LNCaP clone FGC (cell line): Measurements from ENCODE around the gene SUN1.

Source experiments
- DNase-seq: peaks from one replicate; pipeline ENCODE4 v3.0.0-alpha.2; 2011; ENCODE audit warnings: low read depth
- H3K4me3 ChIP-seq: 2 replicates; pipeline ENCODE4 v1.5.1; 2011; ENCODE audit warnings: mild to moderate bottlenecking, low read depth, low read length, control low read depth
- TF ChIP-seq, protein P1 (sequence below): IDR thresholded peaks from 2 replicates; pipeline ENCODE4 v1.5.1; 2012; ENCODE audit warnings: mild to moderate bottlenecking; ENCODE audit not compliant: control insufficient read depth, insufficient read depth; ENCODE audit errors: extremely low read depth

Gene SUN1

GRCh38 chr7:891291-891690, 59.0 kb downstream of the SUN1 start:
- H3K4me3 ChIP-seq = no peak overlapping the region
- no peak for DNase-seq

DNA sequence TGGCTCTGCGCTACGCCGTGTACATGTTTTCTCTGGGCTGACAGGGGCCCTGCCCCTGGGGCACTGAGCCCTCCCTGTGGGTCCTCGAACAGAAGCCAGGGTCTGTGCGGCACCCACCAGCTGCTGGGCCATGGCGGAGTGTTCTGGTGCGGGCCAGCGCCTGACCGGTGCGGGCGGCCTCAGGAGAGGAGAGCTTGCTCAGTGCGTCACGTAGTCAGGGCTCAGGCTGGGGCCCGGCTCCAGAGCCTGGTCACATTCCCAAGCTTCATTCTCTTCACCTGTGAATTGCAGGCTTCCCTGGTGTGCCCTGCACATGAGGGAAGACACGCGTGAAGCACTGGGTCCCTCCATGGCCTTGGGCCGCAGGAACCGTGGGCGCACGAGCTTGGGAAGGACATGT, 59.5 kb downstream of the SUN1 start:
- TF ChIP-seq, protein P1, sequence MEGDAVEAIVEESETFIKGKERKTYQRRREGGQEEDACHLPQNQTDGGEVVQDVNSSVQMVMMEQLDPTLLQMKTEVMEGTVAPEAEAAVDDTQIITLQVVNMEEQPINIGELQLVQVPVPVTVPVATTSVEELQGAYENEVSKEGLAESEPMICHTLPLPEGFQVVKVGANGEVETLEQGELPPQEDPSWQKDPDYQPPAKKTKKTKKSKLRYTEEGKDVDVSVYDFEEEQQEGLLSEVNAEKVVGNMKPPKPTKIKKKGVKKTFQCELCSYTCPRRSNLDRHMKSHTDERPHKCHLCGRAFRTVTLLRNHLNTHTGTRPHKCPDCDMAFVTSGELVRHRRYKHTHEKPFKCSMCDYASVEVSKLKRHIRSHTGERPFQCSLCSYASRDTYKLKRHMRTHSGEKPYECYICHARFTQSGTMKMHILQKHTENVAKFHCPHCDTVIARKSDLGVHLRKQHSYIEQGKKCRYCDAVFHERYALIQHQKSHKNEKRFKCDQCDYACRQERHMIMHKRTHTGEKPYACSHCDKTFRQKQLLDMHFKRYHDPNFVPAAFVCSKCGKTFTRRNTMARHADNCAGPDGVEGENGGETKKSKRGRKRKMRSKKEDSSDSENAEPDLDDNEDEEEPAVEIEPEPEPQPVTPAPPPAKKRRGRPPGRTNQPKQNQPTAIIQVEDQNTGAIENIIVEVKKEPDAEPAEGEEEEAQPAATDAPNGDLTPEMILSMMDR = no peak
- no peak overlapping the region for H3K4me3 ChIP-seq
- DNase-seq = no peak

More at GRCh38 chr7:891291-891690, 59.0 kb downstream of the SUN1 start:
- TF ChIP-seq, protein P1 = no peak

DNA sequence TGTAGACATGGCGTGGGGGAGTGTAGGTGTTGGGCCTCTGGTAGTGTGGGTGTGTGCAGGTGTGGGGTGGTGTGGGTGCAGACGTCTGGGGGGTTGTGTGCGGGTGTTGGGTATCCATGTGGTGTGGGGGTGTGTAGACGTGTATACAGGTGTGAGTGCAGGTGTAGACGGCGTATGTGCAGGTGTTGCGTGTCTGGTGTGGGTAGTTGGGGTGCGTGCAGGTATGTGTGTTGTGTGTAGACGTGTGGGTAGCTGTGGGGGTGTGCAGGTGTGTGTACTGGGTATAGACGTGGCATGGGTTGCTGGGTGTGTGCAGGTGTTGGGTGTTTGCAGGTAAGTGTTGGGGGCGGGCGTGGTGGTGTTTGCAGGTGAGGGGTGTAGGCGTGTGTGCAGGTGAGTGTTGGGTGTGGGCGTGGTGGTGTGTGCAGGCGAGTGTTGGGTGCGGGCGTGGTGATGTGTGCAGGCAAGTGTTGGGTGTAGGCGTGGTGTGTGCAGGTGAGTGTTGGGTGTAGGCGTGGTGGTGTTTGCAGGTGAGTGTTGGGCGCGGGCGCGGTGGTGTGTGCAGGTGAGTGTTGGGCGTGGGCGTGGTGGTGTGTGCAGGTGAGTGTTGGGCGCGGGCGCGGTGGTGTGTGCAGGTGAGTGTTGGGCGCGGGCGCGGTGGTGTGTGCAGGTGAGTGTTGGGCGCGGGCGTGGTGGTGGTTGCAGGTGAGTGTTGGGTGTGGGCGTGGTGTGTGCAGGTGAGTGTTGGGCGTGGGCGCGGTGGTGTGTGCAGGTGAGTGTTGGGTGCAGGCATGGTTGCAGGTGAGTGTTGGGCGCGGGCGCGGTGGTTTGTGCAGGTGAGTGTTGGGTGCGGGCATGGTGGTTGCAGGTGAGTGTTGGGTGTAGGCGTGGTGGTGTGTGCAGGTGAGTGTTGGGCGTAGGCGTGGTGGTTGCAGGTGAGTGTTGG, 60.6 kb downstream of the SUN1 start:
- no peak overlapping the region for H3K4me3 ChIP-seq

GRCh38 chr7:893686-894085, 61.4 kb downstream of the SUN1 start:
- no peak for DNase-seq
- TF ChIP-seq, protein P1 = no peak
- no peak overlapping the region for H3K4me3 ChIP-seq

More for the DNA sequence above, 60.6 kb downstream of the SUN1 start:
- TF ChIP-seq, protein P1 = no peak
- DNase-seq = no peak

- TF ChIP-seq, protein P1 = no peak
- DNase-seq = no peak
These were observed 62.0 kb downstream of the SUN1 start for GRCh38 chr7:894164-894867.

GRCh38 chr7:894927-895450, 62.7 kb downstream of the SUN1 start:
- TF ChIP-seq, protein P1 = no peak
- no peak for DNase-seq
- H3K4me3 ChIP-seq = no peak overlapping the region

More at GRCh38 chr7:894164-894867, 62.0 kb downstream of the SUN1 start:
- H3K4me3 ChIP-seq = no peak overlapping the region
